ENCODE results near the gene SKAP1.
"Not testable (repeated sequence)": the region's sequence is repeated elsewhere in the genome, so short reads cannot be mapped to it uniquely, and the experiment has no call there.

SKAP1 gene

GRCh38 chr17:48238933-48239602 lies 190.9 kb downstream of the SKAP1 start:
- DNase-seq, result no peak

GRCh38 chr17:48237456-48237855 lies 192.6 kb downstream of the SKAP1 start:
- no peak for DNase-seq

GRCh38 chr17:48236681-48237134 lies 193.3 kb downstream of the SKAP1 start:
- DNase-seq, result no peak

- no peak for DNase-seq
These were observed 195.1 kb downstream of the SKAP1 start for GRCh38 chr17:48234922-48235321.

- DNase-seq, result no peak
These were observed 197.7 kb downstream of the SKAP1 start for GRCh38 chr17:48231995-48232959.

GRCh38 chr17:48229936-48230335 lies 200.1 kb downstream of the SKAP1 start:
- no peak for DNase-seq

- DNase-seq, result no peak
These were observed 201.3 kb downstream of the SKAP1 start for GRCh38 chr17:48228720-48229119.

- DNase-seq, result no peak
These were observed 204.1 kb downstream of the SKAP1 start for GRCh38 chr17:48225725-48226567.

- no peak for DNase-seq
These were observed 206.1 kb downstream of the SKAP1 start for GRCh38 chr17:48223945-48224344.

- no peak for DNase-seq
These were observed 210.4 kb downstream of the SKAP1 start for GRCh38 chr17:48219617-48220016.

- DNase-seq, result no peak
These were observed 214.4 kb downstream of the SKAP1 start for GRCh38 chr17:48215583-48216139.

GRCh38 chr17:48213797-48214196 lies 216.2 kb downstream of the SKAP1 start:
- DNase-seq, result no peak

GRCh38 chr17:48211787-48212186 lies 218.2 kb downstream of the SKAP1 start:
- DNase-seq, result no peak

- no peak for DNase-seq
These were observed 219.0 kb downstream of the SKAP1 start for GRCh38 chr17:48211011-48211410.

- DNase-seq, result no peak
These were observed 220.0 kb downstream of the SKAP1 start for GRCh38 chr17:48209973-48210372.

GRCh38 chr17:48207776-48208544 lies 222.1 kb downstream of the SKAP1 start:
- no peak for DNase-seq

GRCh38 chr17:48207036-48207435 lies 223.0 kb downstream of the SKAP1 start:
- DNase-seq, result not testable (repeated sequence)

- DNase-seq, result no peak
These were observed 227.1 kb downstream of the SKAP1 start for GRCh38 chr17:48202959-48203358.

- DNase-seq, result no peak
These were observed 231.0 kb downstream of the SKAP1 start for GRCh38 chr17:48198950-48199541.

GRCh38 chr17:48195910-48196309 lies 234.1 kb downstream of the SKAP1 start:
- DNase-seq, result no peak

- no peak for DNase-seq
These were observed 235.9 kb downstream of the SKAP1 start for GRCh38 chr17:48194097-48194550.

Measured in activated CD4-positive, CD25-positive, alpha-beta regulatory T cell treated with anti-CD3 and anti-CD28 coated beads, Interleukin-2, amount 50 U/mL, for 72 hours (primary cell).